Fibroblast of pulmonary artery (primary cell): ENCODE data around the gene GPC5.

Experiments used
- DNase-seq: peaks from one replicate; pipeline ENCODE4 v3.0.0-alpha.2; 2010; ENCODE audit warnings: low read depth
- H3K4me3 ChIP-seq: replicated peaks from 2 replicates; pipeline ENCODE4 v1.5.1; 2011; ENCODE audit warnings: low read depth, mild to moderate bottlenecking, control low read depth, low read length, moderate library complexity
- TF ChIP-seq, protein P1 (sequence below): IDR thresholded peaks from 2 replicates; pipeline ENCODE4 v1.5.1; 2011; ENCODE audit warnings: mild to moderate bottlenecking, control low read depth, low read length, inconsistent platforms; ENCODE audit errors: missing control alignments

GPC5 gene

DNA sequence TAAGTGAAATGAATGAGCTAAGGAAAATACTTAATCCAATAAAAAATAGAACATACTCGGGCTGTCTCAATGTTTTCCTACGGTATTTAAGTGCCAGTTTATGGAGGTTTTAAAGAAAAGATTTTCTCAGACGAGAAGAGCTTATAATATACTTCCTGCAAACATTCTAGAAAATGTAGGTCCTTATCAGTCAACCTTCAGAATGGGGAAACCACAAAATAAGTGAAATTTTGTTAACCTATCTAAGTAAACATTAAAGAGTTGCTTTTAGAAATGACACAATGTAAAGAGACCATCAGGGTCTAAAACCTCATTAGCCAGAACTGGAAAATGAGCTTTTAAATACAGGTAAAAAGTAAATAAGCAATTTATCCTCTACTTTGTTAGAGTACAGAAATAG lies 38.8 kb upstream of the GPC5 start:
- H3K4me3 ChIP-seq = no peak overlapping the region
- DNase-seq = no peak
- TF ChIP-seq, protein P1, sequence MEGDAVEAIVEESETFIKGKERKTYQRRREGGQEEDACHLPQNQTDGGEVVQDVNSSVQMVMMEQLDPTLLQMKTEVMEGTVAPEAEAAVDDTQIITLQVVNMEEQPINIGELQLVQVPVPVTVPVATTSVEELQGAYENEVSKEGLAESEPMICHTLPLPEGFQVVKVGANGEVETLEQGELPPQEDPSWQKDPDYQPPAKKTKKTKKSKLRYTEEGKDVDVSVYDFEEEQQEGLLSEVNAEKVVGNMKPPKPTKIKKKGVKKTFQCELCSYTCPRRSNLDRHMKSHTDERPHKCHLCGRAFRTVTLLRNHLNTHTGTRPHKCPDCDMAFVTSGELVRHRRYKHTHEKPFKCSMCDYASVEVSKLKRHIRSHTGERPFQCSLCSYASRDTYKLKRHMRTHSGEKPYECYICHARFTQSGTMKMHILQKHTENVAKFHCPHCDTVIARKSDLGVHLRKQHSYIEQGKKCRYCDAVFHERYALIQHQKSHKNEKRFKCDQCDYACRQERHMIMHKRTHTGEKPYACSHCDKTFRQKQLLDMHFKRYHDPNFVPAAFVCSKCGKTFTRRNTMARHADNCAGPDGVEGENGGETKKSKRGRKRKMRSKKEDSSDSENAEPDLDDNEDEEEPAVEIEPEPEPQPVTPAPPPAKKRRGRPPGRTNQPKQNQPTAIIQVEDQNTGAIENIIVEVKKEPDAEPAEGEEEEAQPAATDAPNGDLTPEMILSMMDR = no peak

DNA sequence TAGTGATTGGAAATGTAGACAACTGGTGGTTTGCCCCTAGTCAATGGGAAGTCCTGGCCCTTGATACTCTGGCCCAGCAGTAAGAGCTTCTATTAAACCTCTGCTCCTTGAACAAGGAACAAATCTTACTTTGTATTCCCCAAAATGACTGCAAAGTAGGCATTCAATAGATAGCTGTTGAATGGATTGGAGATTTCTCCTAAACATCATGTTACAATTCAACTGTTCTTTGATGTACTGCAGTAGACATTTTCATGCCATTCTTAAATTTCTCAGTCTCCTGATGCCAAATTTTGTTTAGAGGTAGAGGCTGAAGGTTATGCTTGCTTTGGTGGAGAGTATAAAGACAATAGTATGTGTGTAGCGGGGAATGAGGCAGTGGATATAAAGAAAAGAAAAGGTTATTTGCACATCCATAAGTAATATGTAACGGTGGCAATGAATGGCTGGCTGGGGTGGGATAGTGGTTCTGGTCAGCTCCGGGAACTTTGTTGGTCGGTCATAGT lies 38.1 kb upstream of the GPC5 start:
- DNase-seq = no peak
- TF ChIP-seq, protein P1 = no peak
- H3K4me3 ChIP-seq = no peak overlapping the region

DNA sequence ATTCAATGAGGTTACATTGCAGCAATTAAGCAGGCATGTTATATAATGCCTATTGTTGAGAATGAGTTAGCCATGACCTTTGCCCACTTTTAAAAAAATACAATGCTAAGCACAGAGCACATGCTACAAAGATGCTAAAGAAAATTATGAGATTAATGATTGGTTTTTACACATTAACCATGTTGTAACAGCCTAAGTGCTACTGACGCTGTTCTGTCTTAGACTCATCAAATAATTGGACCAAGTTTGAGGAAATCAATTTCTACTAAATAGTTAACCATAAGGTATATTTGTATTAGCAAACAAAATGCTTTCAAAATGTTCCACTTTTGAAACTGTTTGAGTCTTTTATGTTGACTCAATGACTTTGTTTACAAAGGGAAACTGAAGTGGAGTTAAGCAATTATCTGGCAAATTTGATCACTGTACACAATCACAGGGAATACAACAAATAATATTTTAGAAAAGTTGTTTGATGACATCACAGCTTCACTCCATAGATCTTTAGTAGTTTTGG lies 36.6 kb upstream of the GPC5 start:
- no peak overlapping the region for H3K4me3 ChIP-seq
- no peak for DNase-seq
- TF ChIP-seq, protein P1 = no peak

DNA sequence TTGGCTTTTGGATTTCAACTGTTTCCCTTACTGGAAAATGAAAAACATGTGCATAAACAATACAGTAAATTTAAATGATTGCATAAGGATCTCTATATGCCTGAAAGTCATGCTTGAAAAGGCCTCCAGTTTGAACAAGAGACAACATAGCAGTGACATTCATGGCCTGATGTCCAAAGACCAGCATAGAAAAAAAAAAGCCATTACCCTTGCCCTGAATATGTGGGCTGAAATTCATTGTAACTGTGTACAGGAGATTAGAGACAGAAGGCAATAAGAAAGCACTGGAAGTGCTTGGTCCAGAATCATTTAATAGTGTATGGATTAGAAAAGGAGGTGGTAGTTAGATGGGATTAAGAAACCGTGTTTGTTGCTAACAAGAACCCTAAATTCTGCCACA lies 35.5 kb upstream of the GPC5 start:
- TF ChIP-seq, protein P1 = no peak
- no peak overlapping the region for H3K4me3 ChIP-seq
- no peak for DNase-seq

DNA sequence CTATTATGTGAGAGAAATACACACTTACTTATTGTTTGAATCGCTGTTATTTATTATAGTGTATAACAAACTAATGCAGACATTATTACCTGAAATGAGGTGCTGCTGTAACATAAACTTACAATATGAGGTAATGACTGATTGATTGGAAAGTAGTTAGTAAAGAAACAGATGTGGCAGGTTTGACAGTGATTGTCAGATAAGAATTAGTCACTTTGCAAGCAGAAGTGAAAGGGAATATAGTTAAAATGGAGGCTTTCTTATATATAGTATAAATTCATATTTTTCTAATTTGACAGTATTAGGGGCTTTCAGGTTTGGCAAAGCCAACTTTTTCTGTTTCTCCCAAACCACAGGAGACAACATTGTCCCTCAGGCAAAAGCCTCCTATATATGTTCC lies 30.3 kb upstream of the GPC5 start:
- no peak overlapping the region for H3K4me3 ChIP-seq
- TF ChIP-seq, protein P1 = no peak
- no peak for DNase-seq

DNA sequence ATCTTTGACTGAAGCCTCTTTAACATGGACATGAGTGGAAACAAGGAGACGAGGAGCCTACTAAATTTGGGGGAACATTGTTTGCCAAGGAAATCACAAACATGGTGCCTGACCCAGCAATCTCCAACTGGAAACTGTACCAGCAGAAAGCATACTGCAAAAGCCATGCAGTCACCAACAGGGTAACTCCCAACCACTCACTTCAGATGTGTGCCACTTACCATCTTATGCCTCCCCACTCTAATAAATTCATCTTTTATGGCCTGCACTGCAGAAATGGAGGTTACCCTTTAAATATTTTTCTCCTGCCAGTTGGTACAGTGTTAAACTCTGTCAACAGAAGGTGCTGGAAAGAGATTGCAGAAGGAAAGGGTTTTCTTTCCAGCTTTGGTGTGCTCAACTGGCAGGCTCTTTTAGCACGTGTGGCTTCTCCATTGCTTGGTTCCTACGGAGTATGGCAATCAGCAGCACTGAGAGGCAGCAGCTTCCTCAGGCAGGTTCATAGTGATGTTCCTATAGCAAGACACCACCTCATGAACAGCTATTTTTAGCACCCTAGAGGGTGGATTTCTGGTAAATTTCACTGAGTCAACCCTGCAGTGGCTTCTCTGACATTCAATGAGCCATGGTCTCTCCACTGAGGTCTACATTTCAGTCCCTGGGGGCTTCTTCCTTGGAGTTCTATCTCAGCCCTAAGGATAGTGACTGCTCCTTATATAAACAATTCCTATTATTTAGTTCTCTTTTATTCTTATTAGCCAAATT lies 29.6 kb upstream of the GPC5 start:
- TF ChIP-seq, protein P1 = no peak
- DNase-seq = peak; percentile 12
- H3K4me3 ChIP-seq = no peak overlapping the region
